Neural progenitor cell (in vitro differentiated cells): ENCODE results near the gene SPNS3. TPM values are rescaled to one million over a fixed set of nuclear protein-coding genes. Genes with fewer than 3 reads are reported as not detected.
A peak's percentile ranks its signal among the peaks of the same experiment; 100 is the strongest.

ENCODE experiments used
- DNase-seq: peaks from one replicate; pipeline ENCODE4 v3.0.0-alpha.2; 2016; ENCODE audit warnings: low spot score
- H2AFZ ChIP-seq: fragments of 200-600 bp; sonication (generic); replicated peaks from 2 replicates; pipeline ENCODE4 v1.6.1; 2016; ENCODE audit warnings: antibody characterized with exemption
- H3F3A ChIP-seq: fragments of 200-600 bp; sonication (generic); 2 replicates; pipeline ENCODE4 v1.6.1; 2016; ENCODE audit warnings: antibody characterized with exemption, low read depth
- H3K27ac ChIP-seq: fragments of 200-600 bp; sonication (generic); 2 replicates; pipeline ENCODE4 v1.5.1; 2016; ENCODE audit warnings: mild to moderate bottlenecking
- H3K27me3 ChIP-seq: fragments of 200-600 bp; sonication (generic); 2 replicates; pipeline ENCODE4 v1.6.1; 2016; ENCODE audit warnings: mild to moderate bottlenecking, moderate library complexity
- H3K36me3 ChIP-seq: fragments of 200-600 bp; sonication (generic); 2 replicates; pipeline ENCODE4 v1.5.1; 2016
- H3K4me1 ChIP-seq: fragments of 200-600 bp; sonication (generic); 2 replicates; pipeline ENCODE4 v1.6.1; 2016; ENCODE audit warnings: mixed run types
- H3K4me2 ChIP-seq: fragments of 200-600 bp; sonication (generic); 2 replicates; pipeline ENCODE4 v1.6.1; 2016
- H3K4me3 ChIP-seq: fragments of 200-600 bp; sonication (generic); 2 replicates; pipeline ENCODE4 v1.5.1; 2016
- H3K79me2 ChIP-seq: fragments of 200-600 bp; sonication (generic); 2 replicates; pipeline ENCODE4 v1.6.1; 2016; ENCODE audit warnings: low read depth
- H3K9ac ChIP-seq: fragments of 200-600 bp; sonication (generic); 2 replicates; pipeline ENCODE4 v1.6.1; 2016
- H3K9me3 ChIP-seq: fragments of 200-600 bp; sonication (generic); 2 replicates; pipeline ENCODE4 v1.5.1; 2016; ENCODE audit warnings: low read depth
- H4K20me1 ChIP-seq: fragments of 200-600 bp; sonication (generic); 2 replicates; pipeline ENCODE4 v1.6.1; 2016; ENCODE audit warnings: low read depth
- H3K27ac Mint-ChIP-seq: 3 replicates; pipeline ENCODE4 v1.8.0; 2021; ENCODE audit warnings: mixed read lengths
- H3K27me3 Mint-ChIP-seq: 2 replicates; pipeline ENCODE4 v1.8.0; 2022; ENCODE audit warnings: low read depth, mild to moderate bottlenecking, inconsistent platforms, moderate library complexity, mixed read lengths; ENCODE audit not compliant: insufficient read depth
- H3K36me3 Mint-ChIP-seq: 3 replicates; pipeline ENCODE4 v1.8.0; 2021; ENCODE audit warnings: mixed read lengths
- H3K4me1 Mint-ChIP-seq: 3 replicates; pipeline ENCODE4 v1.8.0; 2021; ENCODE audit warnings: mixed read lengths
- H3K4me3 Mint-ChIP-seq: 3 replicates; pipeline ENCODE4 v1.8.0; 2021; ENCODE audit warnings: mild to moderate bottlenecking, moderate library complexity, mixed read lengths
- H3K9me3 Mint-ChIP-seq: 3 replicates; pipeline ENCODE4 v1.8.0; 2020; ENCODE audit warnings: mixed read lengths
- EZH2 ChIP-seq: fragments of 200-600 bp; sonication (generic); IDR thresholded peaks from 2 replicates; pipeline ENCODE4 v1.6.1; 2017; ENCODE audit warnings: antibody characterized with exemption, mild to moderate bottlenecking, moderate library complexity
- EZH2phosphoT487 ChIP-seq: fragments of 200-600 bp; sonication (generic); IDR thresholded peaks from 2 replicates; pipeline ENCODE4 v1.6.1; 2017; ENCODE audit warnings: antibody characterized with exemption
- total RNA-seq: library from RNA; depleted of rRNA; stranded (reverse); fragments of >200 nt; gene quantifications from 2 replicates; pipeline ENCODE4 v1.2.3, GENCODE V29; 2015; ENCODE audit warnings: low replicate concordance
- TF ChIP-seq, protein P1 (sequence below): fragments of 200-600 bp; sonication (generic); IDR thresholded peaks from 2 replicates; pipeline ENCODE4 v1.5.1; 2017; ENCODE audit warnings: antibody characterized with exemption, mild to moderate bottlenecking

Gene SPNS3
- total RNA-seq, 1 donor from 2014 or later = not detected

DNA sequence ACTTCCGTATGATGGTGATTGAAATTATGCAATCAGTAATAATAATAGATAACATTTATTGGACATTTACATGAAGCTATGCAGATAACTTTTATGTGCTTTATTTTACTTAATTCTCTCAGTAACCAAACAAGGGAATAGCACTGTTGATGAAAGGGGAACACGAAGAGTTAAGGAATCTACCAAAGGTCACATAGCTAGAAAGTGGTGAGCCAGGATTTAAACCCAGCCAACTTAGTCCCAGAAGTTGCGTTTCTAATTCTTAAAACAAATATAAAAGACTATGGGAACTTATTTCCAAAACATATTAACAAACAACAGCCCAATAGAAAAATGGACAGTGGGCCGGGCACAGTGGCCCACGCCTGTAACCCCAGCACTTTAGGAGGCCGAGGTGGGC is 9.7 kb downstream of the SPNS3 start:
- Mint-ChIP-seq H3K4me3 (peak overlapping the region; percentile 48), H3K27me3 (peaks cover 6% of the 10 kb centered on the region), H3K36me3 (no peaks in the 10 kb centered on the region), H3K4me1 (peaks cover 2% of the 10 kb centered on the region), H3K27ac (no peak overlapping the region), H3K9me3 (no peaks in the 10 kb centered on the region)
- Histone ChIP-seq H3K27me3 (no peaks in the 10 kb centered on the region), H3K27ac (no peak overlapping the region), H2AFZ (no peak overlapping the region), H3K9me3 (no peaks in the 10 kb centered on the region), H3K4me1 (no peaks in the 10 kb centered on the region), H3F3A (no peaks in the 10 kb centered on the region), H3K36me3 (no peaks in the 10 kb centered on the region), H4K20me1 (no peaks in the 10 kb centered on the region), H3K79me2 (no peaks in the 10 kb centered on the region), H3K4me2 (no peak overlapping the region), H3K4me3 (no peak overlapping the region), H3K9ac (no peak overlapping the region)
- DNase-seq = no peak
- TF ChIP-seq EZH2phosphoT487 (no peak), EZH2 (no peak)
- TF ChIP-seq, protein P1, sequence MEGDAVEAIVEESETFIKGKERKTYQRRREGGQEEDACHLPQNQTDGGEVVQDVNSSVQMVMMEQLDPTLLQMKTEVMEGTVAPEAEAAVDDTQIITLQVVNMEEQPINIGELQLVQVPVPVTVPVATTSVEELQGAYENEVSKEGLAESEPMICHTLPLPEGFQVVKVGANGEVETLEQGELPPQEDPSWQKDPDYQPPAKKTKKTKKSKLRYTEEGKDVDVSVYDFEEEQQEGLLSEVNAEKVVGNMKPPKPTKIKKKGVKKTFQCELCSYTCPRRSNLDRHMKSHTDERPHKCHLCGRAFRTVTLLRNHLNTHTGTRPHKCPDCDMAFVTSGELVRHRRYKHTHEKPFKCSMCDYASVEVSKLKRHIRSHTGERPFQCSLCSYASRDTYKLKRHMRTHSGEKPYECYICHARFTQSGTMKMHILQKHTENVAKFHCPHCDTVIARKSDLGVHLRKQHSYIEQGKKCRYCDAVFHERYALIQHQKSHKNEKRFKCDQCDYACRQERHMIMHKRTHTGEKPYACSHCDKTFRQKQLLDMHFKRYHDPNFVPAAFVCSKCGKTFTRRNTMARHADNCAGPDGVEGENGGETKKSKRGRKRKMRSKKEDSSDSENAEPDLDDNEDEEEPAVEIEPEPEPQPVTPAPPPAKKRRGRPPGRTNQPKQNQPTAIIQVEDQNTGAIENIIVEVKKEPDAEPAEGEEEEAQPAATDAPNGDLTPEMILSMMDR = no peak

DNA sequence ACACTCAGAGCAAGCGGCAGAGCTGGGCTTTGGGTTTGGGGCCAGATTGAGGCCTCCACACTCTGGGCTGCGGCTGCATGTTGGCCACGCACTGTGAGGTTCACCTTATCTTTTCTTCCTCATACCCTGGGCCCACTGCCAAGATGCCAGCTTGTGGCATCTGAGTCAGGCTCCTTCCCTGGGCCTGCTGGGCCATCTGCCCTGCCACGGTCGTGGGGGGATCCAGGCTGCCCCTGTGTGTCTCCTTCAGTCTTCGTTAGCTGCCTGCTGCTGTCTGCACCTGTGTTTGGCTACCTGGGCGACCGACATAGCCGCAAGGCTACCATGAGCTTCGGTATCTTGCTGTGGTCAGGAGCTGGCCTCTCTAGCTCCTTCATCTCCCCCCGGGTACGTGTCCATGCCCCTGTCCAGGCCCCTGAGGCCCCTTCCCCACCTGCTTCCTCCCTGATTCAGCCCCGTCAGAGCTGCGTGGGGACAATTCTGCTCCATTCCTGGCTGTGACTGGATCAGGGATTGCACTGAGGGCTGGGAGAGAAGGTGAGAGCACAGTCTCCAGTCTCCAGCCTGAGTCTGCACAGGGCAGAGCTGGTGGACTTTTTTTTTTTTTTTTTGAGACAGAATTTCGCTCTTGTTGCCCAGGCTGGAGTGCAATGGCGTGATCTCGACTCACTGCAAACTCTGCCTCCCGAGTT is 11.2 kb downstream of the SPNS3 start:
- H3K27me3 Mint-ChIP-seq = peaks cover 6% of the 10 kb centered on the region
- no peak overlapping the region for H3K27ac Mint-ChIP-seq
- no peaks in the 10 kb centered on the region for H3K36me3 ChIP-seq

DNA sequence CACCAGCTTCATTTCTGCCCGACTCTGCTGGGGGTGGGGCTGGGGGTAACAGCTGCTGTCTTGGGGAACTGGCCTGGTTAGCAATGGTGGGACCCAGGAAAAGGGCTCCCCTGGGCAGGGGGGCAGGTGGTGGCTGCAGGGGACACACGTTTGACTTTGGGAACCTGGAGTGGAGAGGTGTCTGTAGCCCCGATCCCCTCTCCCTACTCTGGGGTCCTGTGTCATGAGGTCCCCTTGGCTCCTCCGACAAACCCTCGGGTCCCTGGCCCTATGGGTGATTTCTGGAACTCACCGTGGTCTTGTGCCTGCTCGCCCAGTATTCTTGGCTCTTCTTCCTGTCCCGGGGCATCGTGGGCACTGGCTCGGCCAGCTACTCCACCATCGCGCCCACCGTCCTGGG is 12.0 kb downstream of the SPNS3 start:
- no peak for TF ChIP-seq EZH2phosphoT487
- TF ChIP-seq EZH2 = no peak
- TF ChIP-seq, protein P1 = no peak
- no peak overlapping the region for H3K9ac ChIP-seq
- no peak for DNase-seq
- no peak overlapping the region for H3K27ac Mint-ChIP-seq
- no peaks in the 10 kb centered on the region for H3K9me3 Mint-ChIP-seq
- no peaks in the 10 kb centered on the region for H3K36me3 Mint-ChIP-seq
- H3K9me3 ChIP-seq = no peaks in the 10 kb centered on the region
- no peaks in the 10 kb centered on the region for H3K27me3 ChIP-seq
- H3K36me3 ChIP-seq = no peaks in the 10 kb centered on the region
- peaks cover 2% of the 10 kb centered on the region for H3K4me1 Mint-ChIP-seq
- H3K4me2 ChIP-seq = no peak overlapping the region
- H3K27me3 Mint-ChIP-seq = peaks cover 6% of the 10 kb centered on the region
- no peak overlapping the region for H3K4me3 ChIP-seq
- H3K4me3 Mint-ChIP-seq = no peak overlapping the region
- H3K79me2 ChIP-seq = no peaks in the 10 kb centered on the region
- no peaks in the 10 kb centered on the region for H3F3A ChIP-seq
- no peaks in the 10 kb centered on the region for H4K20me1 ChIP-seq
- no peak overlapping the region for H2AFZ ChIP-seq
- H3K4me1 ChIP-seq = no peaks in the 10 kb centered on the region
- H3K27ac ChIP-seq = no peak overlapping the region

More for the DNA sequence above, 11.2 kb downstream of the SPNS3 start:
- no peak overlapping the region for H3K9ac ChIP-seq
- no peaks in the 10 kb centered on the region for H3K36me3 Mint-ChIP-seq
- H3K4me3 Mint-ChIP-seq = no peak overlapping the region
- H3K9me3 Mint-ChIP-seq = no peaks in the 10 kb centered on the region
- no peak overlapping the region for H3K4me3 ChIP-seq
- no peak for DNase-seq
- no peak for TF ChIP-seq EZH2
- TF ChIP-seq, protein P1 = no peak
- no peak for TF ChIP-seq EZH2phosphoT487
- H3K4me2 ChIP-seq = no peak overlapping the region
- no peak overlapping the region for H3K27ac ChIP-seq
- H3K79me2 ChIP-seq = no peaks in the 10 kb centered on the region
- no peaks in the 10 kb centered on the region for H3K27me3 ChIP-seq
- no peaks in the 10 kb centered on the region for H4K20me1 ChIP-seq
- no peaks in the 10 kb centered on the region for H3K9me3 ChIP-seq
- H3K4me1 Mint-ChIP-seq = peaks cover 2% of the 10 kb centered on the region
- no peaks in the 10 kb centered on the region for H3F3A ChIP-seq
- H2AFZ ChIP-seq = no peak overlapping the region
- no peaks in the 10 kb centered on the region for H3K4me1 ChIP-seq
